ENCODE results near the gene C2orf78.
"Not testable (repeated sequence)": the region's sequence is repeated elsewhere in the genome, so short reads cannot be mapped to it uniquely, and the experiment has no call there.

- not testable (repeated sequence) for TF ChIP-seq POLR2AphosphoS5, CTCF (IDR thresholded peaks at IDR 0.05)
These were observed 29.7 kb upstream of the C2orf78 start for GRCh38 chr2:73754332-73754731.
